NOMO-1 (cell line): Measurements from ENCODE around the gene RANBP3.
"Not testable (repeated sequence)": the region's sequence is repeated elsewhere in the genome, so short reads cannot be mapped to it uniquely, and the experiment has no call there.

Experiments
- DNase-seq, 2 experiments: peaks; one replicate each; lab custom pipeline; 2025; ENCODE audit not compliant: unreplicated experiment in 2 of 2; lab: John Stamatoyannopoulos, UW

The RANBP3 gene

GRCh38 chr19:5967994-5968430 lies 9.9 kb downstream of the RANBP3 start:
- peak in 1 of 2 experiments; percentile 17 for DNase-seq

GRCh38 chr19:5967571-5967970 lies 10.4 kb downstream of the RANBP3 start:
- no peak for DNase-seq

GRCh38 chr19:5966941-5967340 lies 11.0 kb downstream of the RANBP3 start:
- no peak for DNase-seq

GRCh38 chr19:5966215-5966614 lies 11.7 kb downstream of the RANBP3 start:
- no peak for DNase-seq

- DNase-seq = no peak
Measured at GRCh38 chr19:5964816-5965565, 12.9 kb downstream of the RANBP3 start.

GRCh38 chr19:5963855-5964254 lies 14.1 kb downstream of the RANBP3 start:
- DNase-seq = no peak

GRCh38 chr19:5963259-5963658 lies 14.7 kb downstream of the RANBP3 start:
- DNase-seq = not testable (repeated sequence)

- no peak for DNase-seq
Measured at GRCh38 chr19:5961969-5962945, 15.7 kb downstream of the RANBP3 start.

- DNase-seq = not testable (repeated sequence)
Measured at GRCh38 chr19:5961641-5961968, 16.3 kb downstream of the RANBP3 start.

GRCh38 chr19:5960005-5961001 lies 17.6 kb downstream of the RANBP3 start:
- no peak for DNase-seq

GRCh38 chr19:5959260-5960004 lies 18.5 kb downstream of the RANBP3 start:
- DNase-seq = no peak

- DNase-seq = no peak
Measured at GRCh38 chr19:5958851-5959122, 19.2 kb downstream of the RANBP3 start.

- no peak for DNase-seq
Measured at GRCh38 chr19:5958074-5958850, 19.7 kb downstream of the RANBP3 start.

- DNase-seq = no peak
Measured at GRCh38 chr19:5957170-5957569, 20.8 kb downstream of the RANBP3 start.

- DNase-seq = no peak
Measured at GRCh38 chr19:5956728-5957127, 21.2 kb downstream of the RANBP3 start.

GRCh38 chr19:5956323-5956722 lies 21.6 kb downstream of the RANBP3 start:
- no peak for DNase-seq

- no peak for DNase-seq
Measured at GRCh38 chr19:5955636-5955935, 22.4 kb downstream of the RANBP3 start.

- DNase-seq = no peak
Measured at GRCh38 chr19:5954293-5954692, 23.6 kb downstream of the RANBP3 start.

GRCh38 chr19:5953680-5954213 lies 24.2 kb downstream of the RANBP3 start:
- no peak for DNase-seq
